BJ (cell line): ENCODE data around the gene CERK. TPM values are rescaled to one million over a fixed set of nuclear protein-coding genes. Genes with fewer than 3 reads are reported as not detected.

ENCODE experiments used
- CTCF ChIA-PET: fragments of 350-600 bp; formaldehyde crosslinking; extraction: SDS; loops from one replicate; lab custom pipeline; 2021; ENCODE audit warnings: antibody characterized with exemption, inconsistent platforms; lab: Yijun Ruan, JAX
- POLR2A ChIA-PET: fragments of 300-600 bp; sonication (Branson Sonifier 250); formaldehyde crosslinking; extraction: SDS; loops from one replicate; lab custom pipeline; 2021; ENCODE audit warnings: antibody characterized with exemption; lab: Charles Lee
- DNase-seq: peaks from one replicate; pipeline ENCODE4 v3.0.0-alpha.2; 2011; ENCODE audit warnings: low read depth
- H3K27me3 ChIP-seq: 2 replicates; pipeline ENCODE4 v1.6.0; 2011; ENCODE audit warnings: low read length; ENCODE audit not compliant: control insufficient read depth, insufficient read depth
- H3K36me3 ChIP-seq: 2 replicates; pipeline ENCODE4 v1.5.1; 2011; ENCODE audit warnings: low read length; ENCODE audit not compliant: control insufficient read depth, insufficient read depth
- H3K4me3 ChIP-seq: 2 replicates; pipeline ENCODE4 v1.5.1; 2011; ENCODE audit warnings: low read depth, mild to moderate bottlenecking, control low read depth, low read length
- polyA plus RNA-seq: library from polyadenylated mRNA; depleted of rRNA; stranded (reverse); fragments of >200 nt; gene quantifications from 2 replicates; pipeline ENCODE4 v1.2.3, GENCODE V29; 2011
- TF ChIP-seq, protein P1 (sequence below): IDR thresholded peaks from 2 replicates; pipeline ENCODE4 v1.5.1; 2011; ENCODE audit warnings: low read depth, mild to moderate bottlenecking, control low read depth, inconsistent platforms, low read length, moderate library complexity; ENCODE audit not compliant: insufficient read depth

The CERK gene
- polyA plus RNA-seq, 1 experiment: 32.6 TPM

DNA sequence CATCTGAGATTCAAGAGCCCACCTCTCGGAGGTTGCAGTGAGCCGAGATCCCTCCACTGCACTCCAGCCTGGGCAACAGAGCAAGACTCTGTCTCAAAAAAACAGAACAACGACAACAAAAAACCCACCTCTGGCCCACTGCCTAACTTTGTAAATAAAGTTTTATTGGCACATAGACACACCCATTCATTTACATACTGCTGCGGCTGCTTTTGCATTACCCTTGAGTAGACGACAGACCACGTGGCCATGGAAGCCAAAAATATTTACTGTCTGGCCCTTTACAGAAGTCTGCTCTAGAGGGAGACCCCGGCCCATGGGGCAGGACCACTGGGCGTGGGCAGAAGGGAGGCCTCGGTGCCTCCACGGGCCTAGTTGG lies 70.8 kb downstream of the CERK start:
- no peak for DNase-seq
- peaks cover 3% of the 10 kb centered on the region; the same call in 1 of the 2 replicates for H3K36me3 ChIP-seq
- POLR2A ChIA-PET: no interaction called here

DNA sequence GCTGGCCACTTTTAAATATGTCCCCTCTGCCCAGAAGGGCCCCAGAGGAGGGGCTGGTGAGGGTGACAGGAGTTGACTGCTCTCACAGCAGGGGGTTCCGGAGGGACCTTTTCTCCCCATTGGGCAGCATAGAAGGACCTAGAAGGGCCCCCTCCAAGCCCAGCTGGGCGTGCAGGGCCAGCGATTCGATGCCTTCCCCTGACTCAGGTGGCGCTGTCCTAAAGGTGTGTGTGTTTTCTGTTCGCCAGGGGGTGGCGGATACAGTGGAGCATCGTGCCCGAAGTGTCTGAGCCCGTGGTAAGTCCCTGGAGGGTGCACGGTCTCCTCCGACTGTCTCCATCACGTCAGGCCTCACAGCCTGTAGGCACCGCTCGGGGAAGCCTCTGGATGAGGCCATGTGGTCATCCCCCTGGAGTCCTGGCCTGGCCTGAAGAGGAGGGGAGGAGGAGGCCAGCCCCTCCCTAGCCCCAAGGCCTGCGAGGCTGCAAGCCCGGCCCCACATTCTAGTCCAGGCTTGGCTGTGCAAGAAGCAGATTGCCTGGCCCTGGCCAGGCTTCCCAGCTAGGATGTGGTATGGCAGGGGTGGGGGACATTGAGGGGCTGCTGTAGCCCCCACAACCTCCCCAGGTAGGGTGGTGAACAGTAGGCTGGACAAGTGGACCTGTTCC lies 71.3 kb downstream of the CERK start:
- Histone ChIP-seq H3K36me3 (peaks cover 3% of the 10 kb centered on the region; the same call in 1 of the 2 replicates), H3K4me3 (no peak overlapping the region), H3K27me3 (no peaks in the 10 kb centered on the region)
- POLR2A ChIA-PET: no interaction called here
- no peak for DNase-seq
- TF ChIP-seq, protein P1, sequence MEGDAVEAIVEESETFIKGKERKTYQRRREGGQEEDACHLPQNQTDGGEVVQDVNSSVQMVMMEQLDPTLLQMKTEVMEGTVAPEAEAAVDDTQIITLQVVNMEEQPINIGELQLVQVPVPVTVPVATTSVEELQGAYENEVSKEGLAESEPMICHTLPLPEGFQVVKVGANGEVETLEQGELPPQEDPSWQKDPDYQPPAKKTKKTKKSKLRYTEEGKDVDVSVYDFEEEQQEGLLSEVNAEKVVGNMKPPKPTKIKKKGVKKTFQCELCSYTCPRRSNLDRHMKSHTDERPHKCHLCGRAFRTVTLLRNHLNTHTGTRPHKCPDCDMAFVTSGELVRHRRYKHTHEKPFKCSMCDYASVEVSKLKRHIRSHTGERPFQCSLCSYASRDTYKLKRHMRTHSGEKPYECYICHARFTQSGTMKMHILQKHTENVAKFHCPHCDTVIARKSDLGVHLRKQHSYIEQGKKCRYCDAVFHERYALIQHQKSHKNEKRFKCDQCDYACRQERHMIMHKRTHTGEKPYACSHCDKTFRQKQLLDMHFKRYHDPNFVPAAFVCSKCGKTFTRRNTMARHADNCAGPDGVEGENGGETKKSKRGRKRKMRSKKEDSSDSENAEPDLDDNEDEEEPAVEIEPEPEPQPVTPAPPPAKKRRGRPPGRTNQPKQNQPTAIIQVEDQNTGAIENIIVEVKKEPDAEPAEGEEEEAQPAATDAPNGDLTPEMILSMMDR: no peak
- CTCF ChIA-PET: no interaction called here

More for the DNA sequence above, 70.8 kb downstream of the CERK start:
- Histone ChIP-seq H3K27me3 (no peaks in the 10 kb centered on the region), H3K4me3 (no peak overlapping the region)
- CTCF ChIA-PET: no interaction called here
- TF ChIP-seq, protein P1: no peak

DNA sequence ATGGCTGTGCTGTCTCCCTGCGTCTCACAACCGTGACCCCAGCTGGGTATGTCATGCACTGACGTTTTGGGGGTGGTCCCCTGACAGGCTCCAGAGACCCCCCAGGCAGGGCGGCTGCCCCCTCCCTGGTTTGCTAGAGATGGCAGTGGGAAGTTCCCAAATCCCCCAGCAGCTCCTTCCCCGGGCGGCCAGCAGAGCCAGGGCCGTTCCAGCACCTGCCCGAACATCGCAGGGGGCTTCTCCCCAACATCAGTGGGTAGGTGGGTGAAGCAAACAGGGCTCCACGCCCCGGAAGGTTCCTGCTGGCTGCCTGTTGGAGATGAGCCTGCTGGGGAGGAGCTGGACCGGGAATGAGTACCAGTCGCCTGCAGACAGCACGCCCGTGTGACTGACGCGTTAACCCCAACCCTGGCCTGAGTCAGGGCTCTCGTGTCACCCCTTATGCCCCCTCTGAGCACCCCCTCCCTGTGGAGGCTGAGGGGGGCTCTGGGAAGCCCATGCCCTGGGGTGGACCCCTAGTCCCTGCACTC lies 72.2 kb downstream of the CERK start:
- Histone ChIP-seq H3K27me3 (no peaks in the 10 kb centered on the region), H3K36me3 (peaks cover 3% of the 10 kb centered on the region; the same call in 1 of the 2 replicates), H3K4me3 (no peak overlapping the region)
- POLR2A ChIA-PET: no interaction called here
- TF ChIP-seq, protein P1: no peak
- CTCF ChIA-PET: no interaction called here
- DNase-seq: no peak

DNA sequence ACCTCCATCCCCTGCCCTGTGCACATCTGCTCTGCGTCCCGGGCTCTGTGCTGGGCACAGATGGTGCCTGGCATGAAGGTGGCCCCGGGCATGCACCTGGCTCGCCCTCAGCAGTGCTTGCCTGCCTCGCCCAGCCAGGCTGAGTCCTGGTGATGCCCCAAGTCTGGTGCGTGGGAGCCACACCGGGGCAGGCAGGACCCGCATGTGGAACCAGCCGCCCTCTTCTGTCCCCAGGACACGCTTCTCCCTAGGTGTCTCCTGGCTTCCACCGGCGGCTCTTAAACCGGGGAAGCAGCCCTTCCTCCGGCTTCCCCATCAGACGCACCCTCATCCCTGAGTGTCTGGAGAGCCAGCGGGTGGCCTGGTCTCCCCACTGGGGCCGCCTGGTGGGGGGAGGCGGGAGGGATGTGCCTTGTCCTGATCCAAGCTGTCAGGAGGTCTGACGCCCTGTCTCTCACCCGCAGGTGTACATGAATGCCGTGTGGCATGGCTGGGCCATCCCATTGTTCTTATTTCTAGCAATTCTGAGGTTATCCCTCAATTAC lies 72.8 kb downstream of the CERK start:
- no peak for DNase-seq
- Histone ChIP-seq H3K36me3 (peaks cover 3% of the 10 kb centered on the region; the same call in 1 of the 2 replicates), H3K27me3 (no peaks in the 10 kb centered on the region), H3K4me3 (no peak overlapping the region)
- ChIA-PET CTCF (no interaction called here), POLR2A (no interaction called here)
- TF ChIP-seq, protein P1: no peak

DNA sequence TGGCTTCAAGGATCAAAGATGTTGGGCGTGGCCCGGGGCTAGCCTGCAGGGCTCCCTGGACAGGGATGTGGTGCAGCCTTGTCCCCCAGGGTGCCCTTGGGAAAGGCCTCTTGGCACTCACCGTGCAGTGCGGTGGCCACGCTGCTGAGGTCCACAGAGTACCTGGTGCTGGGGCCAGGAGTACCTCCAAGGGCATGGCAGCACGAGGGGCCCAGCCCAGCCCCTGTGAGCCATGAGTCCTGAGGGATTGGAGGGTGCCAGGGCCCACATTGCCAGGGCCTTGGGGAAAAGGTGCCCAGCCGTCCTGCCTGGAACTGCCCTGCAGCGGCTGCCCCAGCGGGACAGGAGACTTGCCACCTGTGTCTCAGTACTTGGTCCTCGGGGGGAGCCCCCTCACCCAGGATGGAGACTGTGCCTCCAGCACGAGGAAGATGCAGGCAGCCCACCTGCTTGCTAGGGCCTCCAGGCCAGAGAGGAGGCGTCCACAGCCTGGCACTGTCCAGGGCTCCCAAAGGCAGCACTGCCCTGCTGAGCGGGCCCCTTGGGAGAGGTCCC lies 73.7 kb downstream of the CERK start:
- CTCF ChIA-PET: no interaction called here

More for the DNA sequence above, 73.7 kb downstream of the CERK start:
- TF ChIP-seq, protein P1: no peak
- peaks cover 2% of the 10 kb centered on the region; the same call in 1 of the 2 replicates for H3K36me3 ChIP-seq
- no peaks in the 10 kb centered on the region for H3K27me3 ChIP-seq
- H3K4me3 ChIP-seq: no peak overlapping the region
- no peak for DNase-seq
- POLR2A ChIA-PET: no interaction called here
